GM21786 (cell line): ENCODE data around the gene ZNF853.
"Not testable (repeated sequence)": the region's sequence is repeated elsewhere in the genome, so short reads cannot be mapped to it uniquely, and the experiment has no call there.

ENCODE experiments used
- ATAC-seq: cut with Tn5 transposase; IDR thresholded peaks from one replicate; pipeline ENCODE4 v1.9.1; 2021; ENCODE audit not compliant: unreplicated experiment

ZNF853 gene

DNA sequence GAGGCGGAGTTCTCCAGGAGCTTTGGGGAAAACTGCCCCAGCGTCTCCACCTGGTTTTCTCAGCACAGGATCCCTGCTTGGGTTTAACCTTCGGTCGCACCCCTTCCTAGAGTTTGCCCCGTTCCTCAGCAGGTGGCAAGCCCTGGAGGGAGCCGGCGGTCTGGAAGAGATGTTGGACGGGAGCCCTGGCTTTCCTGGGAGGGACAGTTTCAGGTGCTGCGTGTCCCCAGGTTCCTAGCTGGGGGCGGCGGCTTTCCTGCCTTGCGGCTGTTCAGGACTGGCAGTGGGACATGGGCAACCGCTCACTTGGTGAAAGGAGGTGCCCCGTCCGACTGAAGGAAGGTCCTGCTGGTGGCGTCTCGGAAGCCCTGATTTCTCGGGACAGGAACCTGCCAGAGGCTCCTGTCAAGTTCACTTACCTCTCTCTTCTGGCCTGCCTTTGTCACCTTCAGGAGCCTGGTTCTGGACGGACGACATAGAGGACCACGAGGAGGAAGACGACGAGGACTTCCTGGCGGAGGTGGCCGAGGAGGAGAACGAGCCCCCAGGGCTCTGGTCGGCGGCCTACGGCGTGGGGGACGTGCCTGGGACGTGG, 36.5 kb downstream of the ZNF853 start:
- no peak for ATAC-seq

GRCh38 chr7:6652446-6653011, 37.1 kb downstream of the ZNF853 start:
- ATAC-seq: no peak

DNA sequence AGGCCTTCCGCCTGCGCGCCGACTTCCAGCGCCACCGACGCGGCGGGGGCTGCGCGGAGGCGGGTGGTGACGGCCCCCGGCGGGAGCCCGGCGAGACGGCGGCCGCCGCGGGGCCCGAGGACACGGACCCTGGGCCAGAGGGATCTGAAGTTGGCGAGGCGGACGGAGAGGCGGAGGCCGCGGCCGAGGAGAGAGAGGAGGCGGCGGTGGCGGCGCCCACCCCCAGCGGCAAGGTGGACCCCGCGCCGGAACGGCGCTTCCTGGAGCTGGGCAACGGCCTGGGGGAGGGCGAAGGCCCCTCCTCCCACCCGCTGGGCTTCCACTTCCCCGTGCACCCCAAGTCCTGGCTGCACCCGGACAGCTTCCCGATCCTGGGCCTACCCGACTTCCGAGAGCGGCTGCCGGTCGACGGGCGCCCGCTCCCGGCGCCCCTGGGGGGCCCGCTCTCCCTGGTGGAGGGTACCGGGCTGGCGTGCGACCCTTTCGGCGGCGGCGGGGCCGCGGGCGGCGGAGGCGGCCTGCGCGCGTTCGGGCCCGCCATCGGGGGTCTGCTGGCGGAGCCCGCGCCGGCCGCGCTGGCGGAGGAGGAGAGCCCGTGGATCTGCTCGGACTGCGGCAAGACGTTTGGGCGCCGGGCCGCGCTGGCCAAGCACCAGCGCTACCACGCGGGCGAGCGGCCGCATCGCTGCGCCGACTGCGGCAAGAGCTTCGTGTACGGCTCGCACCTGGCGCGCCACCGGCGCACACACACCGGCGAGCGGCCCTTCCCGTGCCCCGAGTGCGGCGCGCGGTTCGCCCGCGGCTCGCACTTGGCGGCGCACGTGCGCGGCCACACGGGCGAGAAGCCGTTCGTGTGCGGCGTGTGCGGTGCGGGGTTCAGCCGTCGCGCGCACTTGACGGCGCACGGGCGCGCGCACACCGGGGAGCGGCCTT, 37.9 kb downstream of the ZNF853 start:
- ATAC-seq: no peak

DNA sequence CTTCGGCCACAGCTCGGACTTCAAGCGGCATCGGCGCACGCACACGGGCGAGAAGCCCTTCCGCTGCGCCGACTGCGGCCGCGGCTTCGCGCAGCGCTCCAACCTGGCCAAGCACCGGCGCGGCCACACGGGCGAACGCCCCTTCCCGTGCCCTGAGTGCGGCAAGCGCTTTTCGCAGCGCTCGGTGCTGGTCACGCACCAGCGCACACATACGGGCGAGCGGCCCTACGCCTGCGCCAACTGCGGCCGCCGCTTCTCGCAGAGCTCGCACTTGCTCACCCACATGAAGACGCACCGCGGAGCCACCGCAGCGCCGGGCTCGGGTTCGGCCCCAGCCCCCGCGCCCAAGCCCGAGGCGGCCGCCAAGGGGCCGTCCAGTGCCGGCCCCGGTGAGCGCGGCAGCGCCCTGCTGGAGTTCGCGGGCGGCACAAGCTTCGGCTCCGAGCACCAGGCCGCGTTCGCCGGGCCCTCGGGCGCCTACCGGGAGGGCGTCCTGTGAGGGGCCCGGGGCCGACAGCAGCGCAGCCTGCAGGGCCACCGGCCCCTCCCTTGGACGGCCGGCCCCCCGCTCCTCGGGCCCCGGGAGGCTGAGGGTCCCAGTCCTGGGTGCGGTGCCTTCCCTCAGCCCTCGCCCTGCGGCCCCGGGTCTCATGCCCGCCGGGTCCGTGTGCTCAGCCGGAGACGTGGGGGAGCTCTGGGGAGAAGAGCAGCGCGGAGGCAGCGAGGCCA, 38.9 kb downstream of the ZNF853 start:
- ATAC-seq: no peak

- ATAC-seq: no peak
Observed at GRCh38 chr7:6654842-6655610, 39.6 kb downstream of the ZNF853 start.

- ATAC-seq: no peak
Observed at GRCh38 chr7:6655636-6656385, 40.4 kb downstream of the ZNF853 start.

GRCh38 chr7:6656413-6656812, 41.0 kb downstream of the ZNF853 start:
- no peak for ATAC-seq

DNA sequence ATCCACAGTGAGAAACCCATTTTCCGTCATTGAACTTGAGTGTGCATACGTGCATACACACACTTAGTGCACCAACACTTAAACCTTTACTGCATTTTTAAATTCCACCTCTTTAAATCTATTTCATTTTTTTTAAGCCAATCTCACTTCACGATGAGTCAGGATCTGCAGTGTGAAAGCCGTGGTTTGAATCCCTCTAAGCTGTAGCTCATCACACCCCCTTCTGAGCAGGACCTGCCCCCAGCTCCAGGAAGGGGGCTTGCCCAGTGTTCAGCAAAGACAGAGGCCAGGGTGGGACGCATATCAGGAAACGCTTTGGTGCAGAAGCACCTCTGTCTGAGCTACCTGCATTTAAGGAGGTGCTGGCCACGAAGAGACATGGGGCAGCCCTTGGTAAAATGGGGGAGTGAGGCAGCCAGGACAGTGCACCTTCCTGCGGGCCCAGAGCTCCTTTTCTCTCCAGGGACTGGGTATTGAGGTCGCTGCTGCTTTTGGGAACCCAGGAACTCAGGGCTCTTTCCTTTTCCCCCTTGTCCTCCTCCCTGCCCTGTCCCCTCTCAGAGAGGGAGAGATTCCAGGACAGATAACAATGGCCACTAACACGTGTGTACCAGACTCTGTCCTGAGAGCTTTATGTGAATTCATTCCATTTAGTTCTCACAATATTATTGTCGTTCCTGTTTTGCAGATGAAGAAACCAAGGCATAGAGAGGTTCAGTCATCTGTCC, 43.4 kb downstream of the ZNF853 start:
- ATAC-seq: no peak

DNA sequence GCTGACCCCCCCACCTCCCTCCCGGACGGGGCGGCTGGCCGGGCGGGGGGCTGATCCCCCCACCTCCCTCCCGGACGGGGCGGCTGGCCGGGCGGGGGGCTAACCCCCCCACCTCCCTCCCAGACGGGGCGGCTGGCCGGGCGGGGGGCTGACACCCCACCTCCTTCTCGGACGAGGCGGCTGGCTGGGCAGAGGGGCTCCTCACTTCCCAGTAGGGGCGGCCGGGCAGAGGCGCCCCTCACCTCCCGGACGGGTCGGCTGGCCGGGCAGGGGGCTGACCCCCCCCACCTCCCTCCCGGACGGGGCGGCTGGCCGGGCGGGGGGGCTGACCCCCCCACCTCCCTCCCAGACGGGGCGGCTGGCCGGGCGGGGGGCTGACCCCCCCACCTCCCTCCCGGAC, 55.4 kb downstream of the ZNF853 start:
- ATAC-seq: not testable (repeated sequence)
